ENCODE results near the gene POP5. TPM values are rescaled to one million over a fixed set of nuclear protein-coding genes. Genes with fewer than 3 reads are reported as not detected.
A peak's percentile ranks its signal among the peaks of the same experiment; 100 is the strongest.

Gene POP5
- total RNA-seq, 3 donors from 2014 or later = 35.4 to 43.8 (median 42.4) TPM

DNA sequence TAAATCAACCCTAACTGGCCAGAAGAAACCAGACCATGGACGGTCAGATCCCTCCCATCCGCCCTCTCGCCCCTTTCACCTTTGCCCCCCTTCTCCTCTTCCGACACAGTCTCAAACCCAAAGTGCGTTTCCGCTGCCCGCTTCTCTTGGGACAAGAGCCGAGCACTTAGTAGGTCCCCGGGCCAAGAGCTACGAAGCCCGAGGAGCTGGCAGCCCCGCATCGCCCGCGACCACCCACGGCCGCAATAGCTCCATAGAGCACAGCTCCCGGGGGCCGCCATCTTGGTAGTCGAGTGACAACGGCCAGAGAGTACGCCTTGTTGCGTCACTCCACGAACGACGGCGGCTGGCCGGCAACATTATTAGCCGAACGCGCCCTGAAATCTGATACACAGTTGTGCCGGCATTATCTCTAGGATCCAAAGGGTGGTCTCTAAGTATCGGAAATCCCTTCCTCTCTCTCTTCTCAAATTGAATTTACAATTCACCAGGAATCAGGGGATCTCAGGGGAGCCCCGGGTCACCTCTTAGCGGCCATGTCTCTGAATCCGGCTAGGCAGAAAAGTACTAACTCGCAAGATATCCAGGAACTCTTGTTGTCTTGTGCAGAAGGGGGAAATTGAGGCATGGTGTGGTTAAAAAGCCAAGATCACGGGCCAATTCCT lies 52.2 kb downstream of the POP5 start, which contains the start of gene COQ5:
Gene COQ5, minus strand, starts transcription at position 298 of the 665 bp plus-strand sequence. Its CDS starts 17 bp downstream, at position 281.
- Histone ChIP-seq H3K4me1 (no peaks in the 10 kb centered on the region), H3K4me3 (peak within 1 kb of the TSS; percentile 74), H3K9me3 (no peaks in the 10 kb centered on the region), H3K36me3 (no peaks in the 10 kb centered on the region), H3K27ac (peak within 1 kb of the TSS; percentile 92 to 97), H3K27me3 (no peaks in the 10 kb centered on the region)
- intact Hi-C loops (cut with DNase I; ENCODE audit: low total_unique reads) = no loop called here
- peak; percentile 83 to 85 for DNase-seq (ENCODE audit: low spot score in 2 of 2)
- TF ChIP-seq POLR2A (IDR thresholded peaks at IDR 0.05) (peak; percentile 50), POLR2AphosphoS5 (IDR thresholded peaks at IDR 0.05) (peak in 2 of 3 donors; percentile 91 to 92)
- TF ChIP-seq, protein P1, sequence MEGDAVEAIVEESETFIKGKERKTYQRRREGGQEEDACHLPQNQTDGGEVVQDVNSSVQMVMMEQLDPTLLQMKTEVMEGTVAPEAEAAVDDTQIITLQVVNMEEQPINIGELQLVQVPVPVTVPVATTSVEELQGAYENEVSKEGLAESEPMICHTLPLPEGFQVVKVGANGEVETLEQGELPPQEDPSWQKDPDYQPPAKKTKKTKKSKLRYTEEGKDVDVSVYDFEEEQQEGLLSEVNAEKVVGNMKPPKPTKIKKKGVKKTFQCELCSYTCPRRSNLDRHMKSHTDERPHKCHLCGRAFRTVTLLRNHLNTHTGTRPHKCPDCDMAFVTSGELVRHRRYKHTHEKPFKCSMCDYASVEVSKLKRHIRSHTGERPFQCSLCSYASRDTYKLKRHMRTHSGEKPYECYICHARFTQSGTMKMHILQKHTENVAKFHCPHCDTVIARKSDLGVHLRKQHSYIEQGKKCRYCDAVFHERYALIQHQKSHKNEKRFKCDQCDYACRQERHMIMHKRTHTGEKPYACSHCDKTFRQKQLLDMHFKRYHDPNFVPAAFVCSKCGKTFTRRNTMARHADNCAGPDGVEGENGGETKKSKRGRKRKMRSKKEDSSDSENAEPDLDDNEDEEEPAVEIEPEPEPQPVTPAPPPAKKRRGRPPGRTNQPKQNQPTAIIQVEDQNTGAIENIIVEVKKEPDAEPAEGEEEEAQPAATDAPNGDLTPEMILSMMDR (IDR thresholded peaks at IDR 0.05) = no peak

Other genes starting within 250 kb of the POP5 start
- 1 to 10 TPM in 1 of 3 donors, under 1 TPM in 1, not detected in 1; 0.59 to 2.0 TPM for gene MSI1, start 212.2 kb downstream of the POP5 start, total RNA-seq
- 100 to 1,000 TPM; 464 to 649 (median 599) TPM for gene COX6A1, start 143.3 kb downstream of the POP5 start, total RNA-seq
- gene TRIAP1, start 135.0 kb downstream of the POP5 start, total RNA-seq = 10 to 100 TPM; 10.2 to 21.3 (median 13.0) TPM
- 10 to 100 TPM; 26.5 to 35.8 (median 32.5) TPM for gene GATC, start 135.0 kb downstream of the POP5 start, total RNA-seq
- gene SRSF9, start 111.7 kb downstream of the POP5 start, total RNA-seq = 10 to 100 TPM; 65.9 to 97.3 (median 82.5) TPM
- gene DYNLL1, start 85.3 kb downstream of the POP5 start, total RNA-seq = 100 to 1,000 TPM; 155 to 170 (median 167) TPM
- 10 to 100 TPM; 26.2 to 33.0 (median 26.5) TPM for gene COQ5, start 52.2 kb downstream of the POP5 start, total RNA-seq
- 100 to 1,000 TPM; 112 to 164 (median 149) TPM for gene RNF10, start 47.0 kb downstream of the POP5 start, total RNA-seq
- gene CABP1, start 59.2 kb upstream of the POP5 start, total RNA-seq = 1 to 10 TPM in 1 of 3 donors, under 1 TPM in 1, not detected in 1; 0.80 to 2.3 TPM
- 10 to 100 TPM; 67.6 to 75.4 (median 67.8) TPM for gene MLEC, start 105.7 kb upstream of the POP5 start, total RNA-seq
- gene UNC119B, start 129.1 kb upstream of the POP5 start, total RNA-seq = 10 to 100 TPM; 19.2 to 24.0 (median 22.0) TPM
- gene ACADS, start 144.4 kb upstream of the POP5 start, total RNA-seq = 100 to 1,000 TPM in 1 of 3 donors, 10 to 100 TPM in 2; 38.3 to 114 (median 54.3) TPM